Keratinocyte (primary cell): ENCODE measurements around the gene REPS1.

ENCODE experiments used
- EZH2 ChIP-seq: IDR thresholded peaks from one replicate; pipeline ENCODE4 v1.6.1; 2012; ENCODE audit warnings: inconsistent platforms, mild to moderate bottlenecking, low read length, moderate library complexity
- TF ChIP-seq, protein P1 (sequence below), 3 experiments: IDR thresholded peaks in 1 of 3; conservative IDR thresholded peaks in 1 of 3; optimal IDR thresholded peaks in 1 of 3; 2 replicates in 2 of 3; 3 replicates in 1 of 3; pipeline versions ENCODE3 to v1.5.1; 2011; ENCODE audit warnings: low read length in 3 of 3, mild to moderate bottlenecking in 3 of 3, moderate library complexity in 2 of 3, control low read depth in 1 of 3, inconsistent platforms in 1 of 3; ENCODE audit not compliant: insufficient read depth in 2 of 3; ENCODE audit errors: extremely low read depth in 1 of 3

DNA sequence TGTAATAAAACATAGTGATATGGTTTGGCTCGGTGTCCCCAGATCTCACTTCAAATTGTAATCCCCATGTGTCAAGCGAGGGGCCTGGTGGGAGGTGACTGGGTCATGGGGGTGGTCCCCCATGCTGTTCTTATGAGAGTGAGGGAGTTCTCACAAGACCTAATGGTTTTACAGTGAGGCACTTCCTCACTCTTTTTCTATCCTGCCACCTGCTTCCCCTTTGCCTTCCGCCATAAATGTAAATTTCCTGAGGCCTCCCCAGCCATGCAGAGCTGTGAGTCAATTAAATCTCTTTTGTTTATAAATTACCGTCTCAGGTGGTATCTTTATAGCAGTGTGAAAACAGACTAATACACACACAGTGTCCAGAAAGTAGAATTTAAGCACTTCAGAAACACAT, 78.5 kb downstream of the REPS1 start:
- TF ChIP-seq, protein P1, sequence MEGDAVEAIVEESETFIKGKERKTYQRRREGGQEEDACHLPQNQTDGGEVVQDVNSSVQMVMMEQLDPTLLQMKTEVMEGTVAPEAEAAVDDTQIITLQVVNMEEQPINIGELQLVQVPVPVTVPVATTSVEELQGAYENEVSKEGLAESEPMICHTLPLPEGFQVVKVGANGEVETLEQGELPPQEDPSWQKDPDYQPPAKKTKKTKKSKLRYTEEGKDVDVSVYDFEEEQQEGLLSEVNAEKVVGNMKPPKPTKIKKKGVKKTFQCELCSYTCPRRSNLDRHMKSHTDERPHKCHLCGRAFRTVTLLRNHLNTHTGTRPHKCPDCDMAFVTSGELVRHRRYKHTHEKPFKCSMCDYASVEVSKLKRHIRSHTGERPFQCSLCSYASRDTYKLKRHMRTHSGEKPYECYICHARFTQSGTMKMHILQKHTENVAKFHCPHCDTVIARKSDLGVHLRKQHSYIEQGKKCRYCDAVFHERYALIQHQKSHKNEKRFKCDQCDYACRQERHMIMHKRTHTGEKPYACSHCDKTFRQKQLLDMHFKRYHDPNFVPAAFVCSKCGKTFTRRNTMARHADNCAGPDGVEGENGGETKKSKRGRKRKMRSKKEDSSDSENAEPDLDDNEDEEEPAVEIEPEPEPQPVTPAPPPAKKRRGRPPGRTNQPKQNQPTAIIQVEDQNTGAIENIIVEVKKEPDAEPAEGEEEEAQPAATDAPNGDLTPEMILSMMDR (optimal IDR thresholded peaks at IDR 0.05 in 1 of 3, IDR thresholded peaks at IDR 0.05 in 1 of 3, conservative IDR thresholded peaks at IDR 0.05 in 1 of 3; ENCODE audit: extremely low read depth in 1 of 3, insufficient read depth in 2 of 3, low read length in 3 of 3) = no peak
- TF ChIP-seq EZH2 = no peak
